Activated gamma-delta T cell treated with Interleukin-2 at 50 U/mL for 16 hours (primary cell): ENCODE results near the gene RAB7A.
"Not testable (repeated sequence)": the region's sequence is repeated elsewhere in the genome, so short reads cannot be mapped to it uniquely, and the experiment has no call there.

Experiments
- DNase-seq: peaks from one replicate; pipeline ENCODE4 v3.0.0-alpha.2; 2020

The RAB7A gene

DNA sequence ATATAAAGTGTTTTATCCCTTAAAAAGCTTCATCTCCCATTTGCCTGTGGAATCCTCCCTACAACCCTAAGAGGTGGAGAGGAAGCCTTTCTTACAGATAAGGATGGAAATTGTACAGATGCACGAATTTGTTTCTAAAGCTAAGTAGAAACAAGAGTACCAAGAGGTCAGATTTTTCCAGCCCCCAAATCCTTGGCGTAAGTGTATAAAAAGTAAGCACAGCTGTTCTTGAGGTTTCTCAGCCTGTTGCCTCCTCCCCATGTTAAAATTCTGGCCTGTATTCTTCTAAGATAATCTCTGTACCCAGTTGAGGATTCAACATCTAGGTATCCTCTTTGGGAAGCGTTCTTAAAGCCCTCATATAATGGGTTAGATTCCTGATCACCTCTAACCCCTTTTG, 34.9 kb downstream of the RAB7A start:
- no peak for DNase-seq

DNA sequence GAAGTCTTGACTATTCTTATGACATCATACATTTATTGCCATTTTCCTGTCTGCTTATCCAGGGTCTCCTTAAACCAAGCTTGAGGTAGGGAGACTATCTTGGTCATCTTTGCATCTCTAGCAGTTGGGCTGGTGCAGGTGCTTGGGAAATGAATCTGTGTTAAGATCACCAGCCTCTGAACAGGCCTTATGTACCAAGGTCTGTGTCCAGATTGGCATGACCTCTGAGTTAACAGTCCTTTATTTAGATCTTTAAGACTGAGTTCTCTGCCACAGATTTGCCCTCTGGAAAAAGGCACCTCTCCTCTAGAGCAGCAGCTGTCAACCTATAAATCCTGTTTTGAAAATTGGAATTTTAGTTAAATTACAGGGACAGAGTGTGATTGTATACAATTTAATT, 35.4 kb downstream of the RAB7A start:
- DNase-seq, result no peak

DNA sequence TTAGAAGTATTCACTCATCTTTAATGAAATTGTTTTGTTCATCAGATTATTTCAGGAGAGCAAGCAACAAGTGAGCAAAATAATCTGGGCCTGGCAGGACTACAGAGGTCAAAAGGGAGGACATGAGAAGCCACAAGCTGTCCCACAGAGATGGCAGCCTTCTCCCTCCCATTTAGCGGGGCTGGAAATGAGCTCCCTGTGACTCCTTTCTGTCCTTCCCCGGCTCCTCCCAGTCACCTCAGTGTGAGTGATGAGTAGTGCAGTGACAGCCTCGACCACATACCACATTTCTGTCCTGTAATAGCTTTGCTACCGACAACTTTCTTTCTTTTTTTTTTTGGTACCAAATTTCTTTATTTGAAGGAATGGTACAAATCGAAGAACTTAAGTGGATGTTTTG, 38.0 kb downstream of the RAB7A start:
- no peak for DNase-seq

DNA sequence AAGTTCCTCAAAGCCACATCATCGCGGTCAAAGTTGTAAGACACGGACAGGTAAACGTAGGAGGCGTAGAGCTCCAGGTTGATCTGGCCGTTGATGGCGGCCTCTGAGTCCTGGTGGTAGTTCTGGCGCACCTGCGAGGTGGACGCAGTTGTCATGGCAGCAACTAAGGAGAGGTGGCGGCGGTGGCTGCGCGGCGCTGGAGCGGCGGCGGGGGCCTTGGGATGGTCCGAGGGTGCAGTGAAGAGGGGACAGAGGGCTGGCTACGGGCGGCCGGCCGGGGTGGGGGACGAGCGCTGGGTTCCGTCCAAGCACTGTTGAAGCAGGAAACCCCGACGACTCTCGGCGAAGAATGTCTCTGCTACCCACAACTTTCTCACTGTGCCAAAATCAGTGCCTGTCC, 38.9 kb downstream of the RAB7A start:
- no peak for DNase-seq

DNA sequence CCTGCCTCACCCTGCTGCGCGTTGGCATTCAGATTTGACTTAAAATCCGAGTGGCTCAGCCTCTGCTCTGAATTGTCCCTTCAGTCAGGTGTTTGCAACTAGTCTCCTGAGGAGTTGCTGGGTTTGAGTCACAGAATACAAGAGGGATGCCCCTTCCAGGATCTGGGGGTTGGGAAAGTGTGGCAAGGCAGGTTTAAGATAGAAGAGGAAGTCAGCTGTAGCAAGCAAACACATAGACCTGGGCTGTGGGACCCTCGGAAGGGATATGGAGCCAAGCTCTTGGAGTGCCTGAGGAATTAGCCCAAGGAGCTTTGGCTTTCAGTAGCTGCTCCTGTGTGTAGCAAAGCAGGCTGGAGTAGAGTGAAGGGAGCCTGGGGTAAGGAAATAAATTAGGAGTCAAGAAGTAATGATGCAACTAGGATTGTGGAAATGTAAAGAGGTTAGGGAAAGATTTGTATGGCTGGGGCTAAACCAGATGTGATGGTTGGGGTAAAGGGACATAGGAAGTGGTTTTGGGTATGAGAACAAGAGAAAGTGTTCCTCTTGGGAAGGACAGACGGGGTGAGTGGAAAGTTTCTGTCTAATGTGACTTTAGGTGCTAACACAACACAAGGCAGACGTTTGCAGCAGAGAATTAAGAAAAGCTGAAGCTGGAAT, 41.2 kb downstream of the RAB7A start:
- no peak for DNase-seq

DNA sequence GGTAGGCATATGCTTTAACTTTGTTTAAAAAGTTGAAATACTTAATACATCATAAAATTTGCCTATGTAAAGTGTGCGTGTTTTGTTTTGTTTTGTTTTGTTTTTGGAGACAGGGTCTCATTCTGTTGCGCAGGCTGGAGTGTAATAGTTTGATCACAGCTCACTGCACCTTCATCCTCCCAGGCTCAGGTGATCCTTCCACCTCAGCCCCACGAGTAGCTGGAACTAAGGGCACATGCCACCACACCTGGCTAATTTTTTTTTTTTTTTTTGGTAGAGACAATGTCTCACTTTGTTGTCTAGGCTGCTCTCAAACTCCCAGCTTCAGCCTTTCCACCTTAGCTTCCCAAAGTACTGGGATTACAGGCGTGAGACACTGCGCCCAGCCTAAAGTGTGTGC, 42.5 kb downstream of the RAB7A start:
- no peak for DNase-seq

DNA sequence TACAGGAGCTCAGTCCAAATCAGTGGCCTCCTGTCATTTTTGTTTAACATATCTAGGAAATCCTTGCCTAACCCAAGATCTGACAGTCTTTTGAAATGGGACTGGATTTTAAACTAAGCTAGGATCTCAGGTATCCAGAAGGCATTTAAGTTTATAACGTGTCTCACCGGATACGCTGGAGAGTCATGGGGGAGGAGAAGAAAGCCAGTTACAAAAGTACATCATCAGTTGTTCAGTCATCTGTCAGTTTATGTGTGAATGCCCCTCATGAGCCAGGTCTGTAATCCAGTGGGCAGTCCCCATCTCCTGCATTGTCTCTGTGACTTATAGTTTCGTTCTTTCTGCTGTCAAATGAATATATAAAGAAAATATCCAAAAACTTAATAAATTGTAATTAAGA, 44.4 kb downstream of the RAB7A start:
- DNase-seq, result no peak

DNA sequence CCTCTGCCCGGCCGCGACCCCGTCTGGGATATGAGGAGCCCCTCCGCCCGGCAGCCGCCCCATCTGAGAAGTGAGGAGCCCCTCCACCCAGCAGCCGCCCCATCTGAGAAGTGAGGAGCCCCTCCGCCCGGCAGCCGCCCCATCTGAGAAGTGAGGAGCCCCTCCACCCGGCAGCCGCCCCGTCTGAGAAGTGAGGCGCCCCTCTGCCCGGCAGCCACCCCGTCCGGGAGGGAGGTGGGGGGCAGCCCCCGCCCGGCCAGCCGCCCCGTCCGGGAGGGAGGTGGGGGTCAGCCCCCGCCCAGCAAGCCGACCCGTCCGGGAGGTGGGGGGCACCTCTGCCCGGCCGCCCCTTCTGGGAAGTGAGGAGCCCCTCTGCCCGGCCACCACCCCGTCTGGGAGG, 47.2 kb downstream of the RAB7A start:
- DNase-seq, result not testable (repeated sequence)

DNA sequence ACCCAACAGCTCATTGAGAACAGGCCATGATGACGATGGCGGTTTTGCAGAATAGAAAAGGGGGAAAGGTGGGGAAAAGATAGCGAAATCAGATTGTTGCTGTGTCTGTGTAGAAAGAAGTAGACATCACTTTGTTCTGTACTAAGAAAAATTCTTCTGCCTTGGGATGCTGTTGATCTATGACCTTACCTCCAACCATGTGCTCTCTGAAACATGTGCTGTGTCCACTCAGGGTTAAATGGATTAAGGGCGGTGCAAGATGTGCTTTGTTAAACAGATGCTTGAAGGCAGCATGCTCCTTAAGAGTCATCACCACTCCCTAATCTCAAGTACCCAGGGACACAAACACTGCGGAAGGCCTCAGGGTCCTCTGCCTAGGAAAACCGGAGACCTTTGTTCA, 47.6 kb downstream of the RAB7A start:
- DNase-seq, result not testable (repeated sequence)

DNA sequence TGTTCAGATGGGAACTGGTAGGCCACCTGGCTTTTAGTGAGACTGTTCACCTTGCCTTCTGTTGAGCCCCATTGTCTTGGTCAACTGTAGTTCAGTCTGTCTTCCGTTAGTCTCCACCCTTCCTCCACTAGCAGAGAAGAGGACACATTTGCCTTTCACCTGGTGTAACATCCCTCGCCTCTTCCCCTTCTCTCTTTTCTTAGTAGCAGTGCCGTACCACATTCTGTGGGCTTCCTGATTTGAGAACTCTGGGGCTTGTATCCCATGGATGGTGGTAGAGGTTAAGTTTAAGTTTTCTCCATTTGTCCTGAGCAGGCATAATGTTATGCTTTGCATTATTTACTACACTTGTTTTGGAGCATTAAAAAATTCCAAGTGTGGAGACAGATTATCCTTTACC, 49.3 kb downstream of the RAB7A start:
- no peak for DNase-seq

DNA sequence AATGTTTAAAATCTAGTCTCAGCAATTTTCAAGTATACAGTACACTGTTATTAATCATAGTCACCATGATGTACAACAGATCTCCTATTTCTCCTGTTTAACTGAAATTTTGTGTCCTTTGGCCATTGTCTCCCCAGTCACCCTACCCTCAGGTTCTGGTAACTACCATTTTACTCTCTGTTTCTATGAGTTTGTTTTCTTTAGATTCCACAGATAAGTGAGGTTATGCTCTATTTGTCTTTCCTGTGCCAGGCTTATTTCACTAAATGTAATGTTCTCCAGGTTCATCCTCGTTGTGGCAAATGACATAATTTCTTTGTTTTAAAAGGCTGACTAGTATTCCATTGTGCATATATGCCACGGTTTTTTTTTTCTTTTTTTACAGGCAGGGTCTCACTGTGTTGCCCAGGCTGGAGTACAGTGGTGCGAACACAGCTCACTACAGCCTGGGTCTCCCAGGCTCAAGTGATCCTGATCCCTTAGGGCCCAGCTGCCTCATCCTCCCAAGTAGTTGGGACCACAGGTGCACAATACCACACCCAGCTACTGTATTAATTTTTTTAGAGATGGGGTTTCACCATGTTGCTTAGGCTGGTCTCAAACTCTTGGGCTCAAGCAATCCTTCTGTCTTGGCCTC, 50.0 kb downstream of the RAB7A start:
- DNase-seq, result no peak

DNA sequence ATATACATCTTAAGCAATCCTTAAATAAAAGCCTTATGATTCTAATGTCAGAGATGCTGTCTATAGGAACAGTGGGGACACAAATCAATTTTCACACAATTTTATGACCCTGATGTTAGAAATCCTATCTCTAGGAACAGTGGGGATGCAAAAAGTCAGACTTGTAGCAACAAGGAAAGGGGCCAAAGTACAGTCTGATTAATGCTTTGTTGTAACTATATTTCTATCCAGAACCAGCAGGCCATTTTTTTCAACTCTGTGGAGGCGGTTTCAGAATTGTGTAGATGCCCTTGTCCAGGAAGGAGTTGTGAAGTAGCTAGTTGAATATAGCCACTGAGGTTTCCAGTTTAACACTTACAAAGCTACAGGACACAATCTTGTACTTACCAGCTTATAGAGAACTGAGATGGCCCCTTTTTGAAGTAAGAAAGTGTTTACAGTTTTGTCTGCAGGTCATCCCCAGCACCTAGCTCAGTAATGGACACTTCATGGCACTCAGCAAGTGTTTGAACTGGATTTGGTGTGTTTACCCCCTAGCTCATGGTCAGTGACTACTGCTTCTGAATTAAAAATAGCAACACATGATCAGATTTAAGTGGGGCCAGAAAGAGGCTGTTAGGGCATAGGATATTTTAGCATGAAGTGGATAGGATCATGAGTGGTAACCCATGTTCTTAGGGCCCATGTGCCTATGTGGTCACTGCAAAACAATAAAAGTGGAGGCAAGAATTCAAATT, 54.3 kb downstream of the RAB7A start:
- no peak for DNase-seq

DNA sequence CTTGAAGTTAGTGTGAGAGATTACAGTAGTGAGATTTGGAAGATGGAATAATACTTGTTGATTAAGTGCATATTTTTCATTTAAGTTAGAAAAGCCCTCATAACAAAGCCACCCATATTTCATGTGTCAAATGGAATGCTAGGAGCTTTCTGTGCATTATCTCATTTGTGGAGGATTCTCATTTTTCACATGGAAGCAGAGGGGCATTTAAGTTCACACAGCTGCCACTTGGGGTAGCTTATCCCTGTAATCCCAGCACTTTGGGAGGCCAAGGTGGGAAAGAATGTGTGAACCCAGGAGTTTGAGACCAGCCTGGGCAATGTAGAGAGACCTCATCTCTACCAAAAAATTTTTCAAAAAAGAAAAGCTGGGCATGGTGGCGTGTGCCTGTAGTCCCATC, 55.2 kb downstream of the RAB7A start:
- DNase-seq, result no peak

DNA sequence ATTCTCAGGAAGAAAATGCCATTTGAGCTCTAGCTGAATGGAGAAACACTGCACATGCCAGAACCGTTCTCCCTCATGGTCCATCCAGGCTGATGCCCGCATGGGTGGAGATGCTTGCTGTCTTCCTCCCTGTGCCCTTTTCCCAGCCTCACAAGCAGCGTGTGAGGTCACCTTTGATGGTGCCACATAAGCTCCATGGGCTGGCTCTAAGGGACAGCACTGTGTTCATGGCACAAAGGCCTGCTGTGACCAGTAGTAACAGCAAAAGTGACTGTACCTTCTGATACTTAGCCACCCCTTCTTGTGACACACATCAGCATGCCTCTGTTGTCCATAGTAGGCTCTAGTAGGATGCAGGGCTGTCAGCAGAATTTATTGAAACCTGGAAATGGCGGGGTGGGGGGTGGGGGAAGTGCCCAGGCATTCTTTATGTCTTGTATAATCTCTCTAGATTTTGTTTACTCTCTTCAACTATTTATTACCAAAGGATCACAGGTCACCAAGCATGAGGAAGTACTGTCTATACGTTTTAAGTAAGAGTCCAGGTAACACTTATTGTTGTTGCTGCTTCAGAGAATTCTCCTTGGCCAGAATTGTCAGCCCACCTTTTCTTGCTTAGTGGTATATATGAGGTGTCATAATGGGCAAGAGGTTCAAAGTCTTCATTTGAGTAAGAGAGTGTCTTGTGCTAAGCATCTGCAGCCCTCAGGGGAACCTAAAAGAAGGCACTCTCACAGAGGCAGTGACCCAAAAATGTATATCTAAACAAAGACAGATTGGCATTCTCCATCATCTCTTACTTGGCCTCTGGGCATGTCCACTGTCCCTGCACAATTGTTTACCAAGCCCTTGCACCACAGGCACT, 56.5 kb downstream of the RAB7A start:
- no peak for DNase-seq

DNA sequence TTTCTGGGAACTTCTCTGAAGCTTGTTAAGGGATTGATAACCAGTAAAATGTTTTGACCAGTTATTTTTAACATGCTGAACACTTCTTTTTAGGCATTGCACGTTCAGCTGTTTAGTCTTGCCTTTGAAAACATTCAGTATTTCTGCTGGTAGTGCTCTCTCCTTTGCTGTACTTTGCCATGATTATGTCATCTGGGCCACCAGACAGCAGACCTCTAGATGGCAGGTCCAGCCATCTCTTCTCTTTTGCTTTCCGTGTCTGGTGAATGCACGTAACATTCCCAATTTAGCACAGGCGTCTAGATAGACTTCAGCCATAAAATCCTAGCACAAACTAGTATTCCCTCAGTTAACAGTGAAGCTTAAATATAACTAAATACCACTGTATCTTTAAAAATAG, 57.8 kb downstream of the RAB7A start:
- DNase-seq, result no peak

DNA sequence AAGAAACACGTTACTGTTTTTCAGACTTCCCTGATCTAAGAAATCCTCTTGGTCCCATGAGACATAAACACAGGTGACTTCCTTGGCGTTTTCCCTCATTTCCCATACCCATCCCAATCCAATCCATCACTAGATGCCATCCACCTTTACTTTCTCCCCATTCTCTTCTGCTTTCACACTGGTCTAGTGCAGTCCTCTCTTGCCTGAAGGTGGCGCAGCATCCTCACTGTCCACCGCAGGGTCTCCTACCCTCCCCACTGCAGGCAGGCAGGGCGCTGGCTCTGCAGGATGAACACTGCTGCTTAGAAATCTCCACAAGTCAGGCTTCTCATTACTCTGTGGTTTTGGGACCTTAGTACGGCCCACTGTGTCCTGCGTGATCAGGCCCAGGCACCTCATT, 58.2 kb downstream of the RAB7A start:
- peak; percentile 46 for DNase-seq

DNA sequence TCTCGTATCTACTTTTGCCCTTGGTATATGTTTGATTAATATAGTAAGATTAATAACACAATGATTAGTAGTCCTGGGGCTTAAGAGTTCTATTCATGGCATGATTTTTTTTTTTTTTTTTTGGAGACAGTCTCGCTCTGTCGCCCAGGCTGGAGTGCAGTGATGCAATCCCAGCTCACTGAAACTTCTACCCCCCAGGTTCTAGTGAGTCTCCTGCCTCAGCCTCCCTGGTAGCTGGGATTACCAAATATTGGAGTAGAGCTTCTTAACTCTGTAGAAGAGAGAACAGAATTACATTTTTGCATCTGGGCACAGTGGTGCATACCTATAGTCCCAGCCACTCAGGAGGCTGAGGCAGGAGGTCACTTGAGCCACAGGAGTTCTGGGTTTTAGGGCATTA, 58.9 kb downstream of the RAB7A start:
- no peak for DNase-seq

DNA sequence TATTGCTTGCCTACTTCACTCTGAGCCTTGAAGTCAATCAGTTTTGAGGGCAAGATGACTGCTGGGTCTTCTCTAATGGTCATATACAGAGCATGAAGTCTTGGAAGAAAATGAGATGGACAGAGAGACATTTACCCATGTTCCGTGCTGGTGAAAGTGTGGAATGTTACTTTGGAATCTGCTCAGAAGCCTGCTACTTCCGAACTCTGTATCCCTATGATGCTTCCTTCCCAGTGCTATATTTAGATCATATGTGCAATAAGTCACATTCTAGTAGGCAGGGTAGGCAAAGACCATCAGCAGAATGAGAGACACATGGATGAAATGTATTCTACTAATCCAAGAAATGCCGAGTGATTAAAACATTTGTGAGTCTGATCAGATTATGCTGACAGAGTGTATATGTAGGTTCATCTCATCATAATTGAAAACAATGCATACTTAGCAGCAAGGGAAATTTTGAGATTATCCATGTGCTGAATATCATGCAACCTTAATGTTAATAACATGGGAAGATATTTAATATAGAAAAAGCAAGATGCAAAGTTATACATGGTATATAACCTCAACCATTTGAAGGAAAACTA, 60.5 kb downstream of the RAB7A start:
- no peak for DNase-seq

DNA sequence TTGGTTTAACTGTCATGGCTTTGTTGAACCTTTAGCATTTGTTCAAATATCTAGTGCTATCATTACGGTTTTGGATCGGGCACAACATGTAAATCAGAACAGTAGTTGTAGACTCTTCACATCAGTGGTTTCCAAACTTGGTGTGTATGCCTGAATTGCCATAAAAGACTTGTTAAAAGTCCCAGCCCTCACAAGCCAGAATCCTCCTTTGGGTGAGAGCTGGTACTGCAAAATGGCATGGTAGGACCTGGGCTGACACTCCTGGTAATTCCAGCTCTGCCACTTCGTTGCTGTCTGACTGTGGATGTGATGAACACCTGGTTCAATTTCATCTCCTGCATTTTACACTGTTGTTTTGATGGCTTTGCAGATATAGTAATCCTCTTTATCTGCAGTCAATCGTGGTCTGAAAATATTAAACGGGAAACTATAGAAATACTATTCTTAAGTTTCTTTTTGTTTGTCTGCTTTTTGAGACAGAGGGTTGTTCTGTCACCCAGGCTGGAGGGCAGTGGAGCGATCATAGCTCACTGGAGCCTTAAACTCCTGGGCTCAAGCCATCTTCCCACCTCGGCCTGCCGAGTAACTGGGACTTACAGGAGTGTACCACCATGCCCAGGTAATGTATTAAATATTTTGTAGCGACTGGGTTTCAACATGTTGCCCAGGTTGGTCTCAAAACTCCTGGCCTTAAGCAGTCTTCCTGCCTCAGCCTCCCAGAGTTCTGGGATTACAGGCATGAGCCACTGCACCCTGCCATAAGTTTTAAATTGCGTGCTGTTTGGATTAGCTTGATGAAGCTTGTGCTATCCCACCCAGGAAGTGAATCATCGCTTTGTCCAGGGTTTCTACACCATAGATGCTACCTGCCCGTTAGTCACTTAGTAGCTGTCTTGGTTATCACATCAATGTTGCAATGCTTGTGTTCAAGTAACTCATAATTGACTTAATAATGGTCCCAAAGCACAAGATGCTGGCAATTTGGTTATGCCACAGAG, 61.6 kb downstream of the RAB7A start:
- DNase-seq, result peak; percentile 35

DNA sequence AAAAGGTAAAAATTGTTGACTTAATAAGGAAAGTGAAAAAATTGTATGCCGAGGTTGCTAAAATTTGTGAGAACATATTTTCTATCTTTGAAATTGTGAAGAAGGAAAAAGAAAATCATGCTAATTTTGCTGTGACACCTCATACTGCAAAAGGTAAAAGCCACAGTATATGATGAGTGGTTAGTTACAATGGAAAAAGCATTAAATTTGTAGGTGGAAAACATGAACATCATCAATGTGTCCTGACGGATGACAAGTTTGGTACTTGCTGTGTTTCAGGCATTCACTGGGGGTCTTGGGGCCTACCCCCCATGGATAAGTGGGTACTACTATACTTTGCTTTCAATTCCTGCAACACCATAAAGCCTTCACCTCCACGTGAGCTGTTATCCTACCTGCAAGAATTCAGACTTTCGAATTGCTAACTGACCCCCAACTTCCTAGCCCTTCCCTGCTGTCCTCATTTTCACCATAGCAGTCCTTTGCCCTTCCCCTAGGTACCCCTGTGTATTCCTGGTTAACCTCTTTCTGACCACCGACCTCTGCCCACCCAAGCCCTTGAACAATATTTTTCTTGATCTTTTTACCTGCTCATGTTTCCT, 62.4 kb downstream of the RAB7A start:
- no peak for DNase-seq

DNA sequence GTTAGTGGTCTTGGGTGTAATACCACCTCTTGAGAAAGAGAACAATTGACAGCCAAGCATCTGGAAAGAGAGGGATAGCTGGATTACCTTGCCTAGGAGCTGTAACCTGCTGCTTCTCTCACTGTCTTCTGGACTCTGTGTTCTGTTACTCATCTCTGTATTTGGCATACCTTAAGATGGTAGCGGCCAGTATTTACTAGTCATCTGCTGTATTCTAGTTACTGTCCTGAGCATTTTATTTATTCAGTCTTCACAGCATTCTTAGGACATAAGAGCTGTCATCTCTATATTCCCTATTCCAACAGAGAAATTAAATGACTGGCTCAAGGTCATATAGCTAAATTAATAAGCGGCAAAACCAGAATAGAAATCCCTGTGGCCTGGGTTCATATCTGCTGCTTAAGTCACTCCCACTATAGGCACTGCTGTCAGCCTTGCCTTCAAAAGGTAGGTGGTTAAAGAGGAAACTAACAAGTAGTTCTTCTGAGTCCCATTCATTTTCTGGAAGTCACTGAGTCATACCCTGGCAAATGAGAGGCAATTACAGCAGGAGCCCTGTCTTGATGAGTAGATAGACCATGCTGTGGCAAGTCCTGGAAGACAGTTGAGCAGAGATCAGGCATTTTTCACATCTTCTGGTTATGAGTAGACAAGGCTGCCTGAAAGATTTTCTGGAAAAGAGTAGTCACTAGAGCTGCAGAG, 68.2 kb downstream of the RAB7A start:
- no peak for DNase-seq
